ENCODE data around the gene TNNT2.

- TF ChIP-seq CTCF (conservative IDR thresholded peaks at IDR 0.05 in 1 of 2, IDR thresholded peaks at IDR 0.05 in 1 of 2; ENCODE audit: low read depth in 1 of 2, low read length in 2 of 2) (no peak), EZH2 (IDR thresholded peaks at IDR 0.05; ENCODE audit: low read length, missing control alignments) (no peak)
Measured at GRCh38 chr1:201396861-201397464, 19.5 kb upstream of the TNNT2 start.

Measured in fibroblast of lung (primary cell).